HL-60 (cell line): ENCODE results near the gene MARCHF9.

ENCODE experiments used
- DNase-seq, 2 experiments: peaks; one replicate each; pipeline ENCODE4 v3.0.0-alpha.2; 2010 to 2020; ENCODE audit warnings: low read depth in 1 of 2, low spot score in 1 of 2
- H3K27ac ChIP-seq: fragments of 250-450 bp; sonication (Bioruptor Pico); replicated peaks from 2 replicates; pipeline ENCODE4 v1.5.1; 2020; ENCODE audit warnings: mild to moderate bottlenecking, moderate library complexity
- H3K27me3 ChIP-seq: fragments of 250-450 bp; sonication (Bioruptor Pico); 2 replicates; pipeline ENCODE4 v1.5.1; 2021; ENCODE audit warnings: mild to moderate bottlenecking, moderate library complexity; ENCODE audit not compliant: insufficient read depth, poor library complexity, severe bottlenecking
- H3K4me3 ChIP-seq: replicated peaks from 2 replicates; pipeline ENCODE4 v1.5.1; 2011; ENCODE audit warnings: mild to moderate bottlenecking, control low read depth, low read length; ENCODE audit not compliant: insufficient read depth
- CTCF ChIP-seq: IDR thresholded peaks from one replicate; pipeline ENCODE4 v1.5.1; 2011; ENCODE audit warnings: low read length, control low read depth, inconsistent platforms; ENCODE audit not compliant: insufficient read depth
- GABPA ChIP-seq: IDR thresholded peaks from 2 replicates; pipeline ENCODE4 v1.6.1; 2012; ENCODE audit warnings: low read depth
- POLR2AphosphoS5 ChIP-seq: IDR thresholded peaks from 2 replicates; pipeline ENCODE4 v1.6.1; 2012; ENCODE audit warnings: low read depth
- REST ChIP-seq: IDR thresholded peaks from 2 replicates; pipeline ENCODE4 v1.6.1; 2012; ENCODE audit warnings: low read depth; ENCODE audit not compliant: insufficient replicate concordance
- SPI1 ChIP-seq: IDR thresholded peaks from 2 replicates; pipeline ENCODE4 v1.6.1; 2012; ENCODE audit warnings: low read depth, mild to moderate bottlenecking, borderline replicate concordance

Gene MARCHF9

GRCh38 chr12:57726884-57727757 is 27.8 kb upstream of the MARCHF9 start:
- peak; percentile 65 for TF ChIP-seq REST
- no peak for TF ChIP-seq GABPA
- Histone ChIP-seq H3K4me3 (no peak overlapping the region), H3K27ac (no peak overlapping the region), H3K27me3 (no peaks in the 10 kb centered on the region)
- DNase-seq: no peak

- TF ChIP-seq SPI1: no peak
- no peak for TF ChIP-seq CTCF
- no peak for TF ChIP-seq GABPA
- no peak for TF ChIP-seq POLR2AphosphoS5
- TF ChIP-seq REST: no peak
- Histone ChIP-seq H3K27ac (no peak overlapping the region), H3K27me3 (no peaks in the 10 kb centered on the region), H3K4me3 (no peak overlapping the region)
- DNase-seq: no peak
Measured at GRCh38 chr12:57727758-57728395, 27.0 kb upstream of the MARCHF9 start.

GRCh38 chr12:57729321-57729844 is 25.5 kb upstream of the MARCHF9 start:
- H3K27me3 ChIP-seq: no peaks in the 10 kb centered on the region

More at GRCh38 chr12:57729321-57729844, 25.5 kb upstream of the MARCHF9 start:
- TF ChIP-seq POLR2AphosphoS5 (no peak), GABPA (no peak), SPI1 (no peak), REST (no peak), CTCF (no peak)
- Histone ChIP-seq H3K27ac (no peak overlapping the region), H3K4me3 (no peak overlapping the region)
- DNase-seq: no peak
